Activated T-helper 1 cell treated with anti-CD3 and anti-CD28 coated beads, Interleukin-2, amount 50 U/mL, for 16 hours (primary cell): ENCODE results near the gene EEF1E1.

ENCODE experiments used
- DNase-seq, 2 donors: peaks; one replicate each; pipeline ENCODE4 v3.0.0-alpha.2; 2020; ENCODE audit warnings: low read depth in 1 of 2, low spot score in 1 of 2

The EEF1E1 gene

GRCh38 chr6:8088886-8089285, 13.5 kb downstream of the EEF1E1 start:
- DNase-seq = no peak

DNA sequence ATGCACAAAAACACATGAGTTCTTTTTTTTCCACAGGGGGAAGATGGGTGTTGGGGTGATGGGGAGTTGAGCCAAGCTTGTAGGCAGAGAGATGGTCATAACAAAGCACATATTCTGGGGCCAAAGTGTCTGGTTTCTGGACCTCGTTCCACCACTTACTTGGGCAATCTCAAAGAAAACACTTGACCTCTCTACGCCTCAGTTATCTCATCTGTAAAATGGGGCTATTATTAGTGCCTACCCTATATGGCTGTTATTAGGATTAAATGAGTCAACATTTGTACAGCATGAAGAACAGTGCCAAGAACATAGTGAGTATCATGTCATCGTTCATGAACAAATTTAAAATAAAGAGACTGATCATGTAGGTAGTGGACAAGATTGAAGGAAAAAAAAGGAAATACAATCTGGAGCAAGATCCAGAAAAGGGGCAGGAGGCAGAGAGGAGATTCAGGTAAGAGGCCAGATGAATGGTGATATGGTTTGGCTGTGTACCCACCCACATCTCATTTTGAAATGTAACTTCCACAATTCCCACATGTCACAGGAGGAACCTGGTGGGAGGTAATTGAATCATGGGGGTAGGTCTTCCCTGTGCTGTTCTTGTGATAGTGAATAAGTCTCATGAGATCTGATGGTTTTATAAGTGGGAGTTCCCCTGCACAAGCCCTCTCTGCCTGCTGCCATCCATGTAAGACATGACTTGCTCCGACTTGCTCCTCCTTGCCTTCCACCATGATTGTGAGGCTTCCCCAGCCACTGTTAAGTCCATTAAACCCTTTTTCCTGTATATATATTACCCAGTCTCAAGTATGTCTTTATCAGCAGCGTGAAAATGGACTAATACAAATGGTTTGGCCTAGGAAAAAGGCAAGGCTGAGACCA, 14.2 kb downstream of the EEF1E1 start:
- no peak for DNase-seq

DNA sequence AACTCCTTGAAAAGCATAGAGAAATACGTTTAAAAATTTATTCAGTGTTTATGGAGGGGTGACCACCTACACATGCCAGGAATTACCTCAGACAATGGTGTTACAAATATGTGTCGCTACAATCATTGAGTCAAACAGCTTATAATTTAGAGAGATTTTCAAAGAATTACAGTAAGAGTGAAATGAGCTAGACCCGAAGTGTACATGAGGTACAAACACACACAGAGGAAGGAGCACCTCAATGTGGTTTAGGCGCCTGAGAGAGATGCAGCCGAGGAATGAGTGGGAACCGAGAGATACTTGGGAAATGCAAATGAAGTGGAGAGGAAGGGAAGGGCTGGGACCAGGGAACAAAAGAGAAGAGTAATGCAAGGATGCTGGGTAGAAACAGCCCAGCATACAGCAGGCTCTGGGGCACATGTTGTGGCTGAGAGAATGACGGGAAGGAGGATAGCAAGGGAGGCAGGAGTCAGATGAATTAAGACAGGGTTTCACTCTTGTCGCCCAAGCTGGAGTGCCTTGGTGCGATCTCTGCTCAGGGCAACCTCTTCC, 15.5 kb downstream of the EEF1E1 start:
- no peak for DNase-seq

GRCh38 chr6:8085053-8085511, 17.3 kb downstream of the EEF1E1 start:
- no peak for DNase-seq

DNA sequence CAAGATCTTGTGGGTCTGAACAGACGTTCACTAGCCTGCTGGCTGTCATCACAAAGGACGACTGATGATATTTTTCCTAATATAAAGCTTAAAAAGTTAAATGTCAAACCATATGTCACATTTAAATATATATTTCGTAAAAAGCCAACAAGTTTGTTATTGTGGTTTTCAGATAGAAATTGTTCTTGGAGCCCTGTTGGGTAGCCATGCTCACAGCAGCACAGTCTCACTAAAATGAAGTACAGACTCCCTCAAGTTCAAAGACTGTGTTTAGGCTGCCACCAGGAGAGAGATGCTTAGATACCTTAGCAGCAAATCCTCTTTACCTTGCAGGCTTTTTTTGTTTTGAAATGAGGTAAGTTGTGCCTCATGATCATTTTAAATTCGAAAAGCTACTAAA, 17.8 kb downstream of the EEF1E1 start:
- DNase-seq = no peak

DNA sequence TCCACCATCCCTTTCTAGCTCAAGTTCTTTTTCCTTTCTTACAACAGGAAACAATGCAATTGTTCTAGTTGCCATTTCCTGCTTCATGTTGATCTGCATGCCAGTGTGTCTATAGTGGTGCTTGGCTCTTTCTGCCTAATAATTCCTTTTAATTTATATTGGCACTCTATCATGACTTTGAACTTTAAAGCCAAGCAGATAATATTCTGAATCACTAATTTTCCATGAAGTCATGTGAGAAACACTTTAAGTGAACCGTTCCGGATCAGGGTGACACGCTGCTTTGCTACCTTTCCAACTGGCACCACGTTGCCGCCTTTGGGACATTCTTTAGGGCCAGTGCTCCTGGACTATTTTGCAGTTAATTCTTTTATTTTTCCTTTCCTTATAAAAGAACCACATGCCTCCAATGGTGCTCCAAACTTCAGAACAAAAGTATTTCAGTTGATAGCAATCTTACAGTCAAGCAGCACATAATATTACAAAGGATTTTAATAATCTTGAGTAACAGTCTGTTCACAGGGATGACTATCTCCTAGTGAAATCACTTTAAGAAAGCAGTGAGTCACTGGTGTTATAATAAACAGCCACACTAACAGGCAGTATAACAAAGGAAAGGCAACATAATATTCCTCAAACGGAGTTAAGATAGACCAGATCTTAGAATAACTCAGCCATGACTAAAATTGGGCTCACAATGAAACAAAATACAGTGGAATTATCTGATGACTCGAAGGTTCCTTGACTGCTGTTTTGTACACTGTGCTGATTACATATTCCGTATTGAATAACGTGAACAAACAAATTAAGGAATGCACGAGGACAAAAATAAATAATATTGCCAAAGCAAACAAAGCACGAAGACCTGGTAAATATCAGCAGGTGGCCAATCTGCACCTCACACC, 19.1 kb downstream of the EEF1E1 start:
- DNase-seq = no peak

DNA sequence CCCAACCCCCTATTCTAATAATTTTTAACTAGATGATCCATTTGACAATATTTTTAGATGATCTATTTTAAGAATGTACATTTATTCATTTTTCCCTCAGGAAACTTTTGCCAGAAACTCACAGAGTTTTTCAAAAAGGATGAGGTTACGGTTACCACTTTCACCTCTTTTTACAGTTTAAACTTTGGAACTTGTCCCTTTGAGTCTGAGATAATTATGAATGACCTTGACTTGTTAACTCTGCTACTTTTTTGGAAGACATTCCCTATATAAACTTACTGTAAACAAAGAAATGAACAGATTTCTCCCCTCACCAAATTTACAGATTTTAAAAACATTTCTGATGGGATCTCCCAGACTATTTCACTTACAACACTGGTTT, 19.8 kb downstream of the EEF1E1 start:
- no peak for DNase-seq

- no peak for DNase-seq
Measured at GRCh38 chr6:8080362-8081151, 21.8 kb downstream of the EEF1E1 start.

- DNase-seq = no peak
Measured at GRCh38 chr6:8079126-8079525, 23.2 kb downstream of the EEF1E1 start.

DNA sequence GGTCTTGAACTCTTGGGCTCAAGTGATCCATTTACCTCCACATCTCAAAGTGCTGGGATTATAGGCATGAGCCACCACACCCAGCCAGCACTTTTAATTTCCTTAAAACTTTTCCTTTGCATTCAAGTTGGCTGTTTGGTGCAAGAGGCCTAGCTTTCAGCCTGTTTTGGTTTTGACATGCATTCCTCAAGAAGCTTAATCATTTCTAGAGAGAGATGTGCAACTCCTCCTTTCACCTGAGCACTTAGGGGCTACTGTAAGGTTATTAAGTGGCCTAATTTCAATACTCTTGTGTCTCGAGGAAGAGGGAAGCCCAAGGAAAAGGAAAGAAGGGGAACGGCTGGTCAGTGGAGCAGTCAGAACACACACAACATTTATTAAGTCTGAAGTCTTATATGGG, 24.4 kb downstream of the EEF1E1 start:
- DNase-seq = no peak

- DNase-seq = no peak
Measured at GRCh38 chr6:8075704-8076103, 26.6 kb downstream of the EEF1E1 start.

DNA sequence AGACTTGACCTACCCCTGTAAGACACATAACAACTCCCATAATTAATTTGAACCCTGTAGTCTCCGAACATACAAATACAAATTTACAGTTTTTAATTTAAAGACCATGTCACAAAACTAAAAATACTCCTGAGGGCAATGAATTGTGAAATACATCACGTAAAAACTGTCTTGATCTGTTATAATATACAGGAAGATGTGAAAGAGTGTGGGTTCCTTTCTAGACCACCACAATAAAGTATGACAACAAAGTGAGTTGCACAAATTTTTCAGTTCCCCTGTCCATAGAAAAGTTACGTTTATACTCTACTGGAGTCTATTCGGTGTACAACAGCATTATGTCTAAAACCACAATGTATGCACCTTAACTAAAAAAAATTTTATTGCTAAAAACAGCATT, 27.2 kb downstream of the EEF1E1 start:
- DNase-seq = no peak

DNA sequence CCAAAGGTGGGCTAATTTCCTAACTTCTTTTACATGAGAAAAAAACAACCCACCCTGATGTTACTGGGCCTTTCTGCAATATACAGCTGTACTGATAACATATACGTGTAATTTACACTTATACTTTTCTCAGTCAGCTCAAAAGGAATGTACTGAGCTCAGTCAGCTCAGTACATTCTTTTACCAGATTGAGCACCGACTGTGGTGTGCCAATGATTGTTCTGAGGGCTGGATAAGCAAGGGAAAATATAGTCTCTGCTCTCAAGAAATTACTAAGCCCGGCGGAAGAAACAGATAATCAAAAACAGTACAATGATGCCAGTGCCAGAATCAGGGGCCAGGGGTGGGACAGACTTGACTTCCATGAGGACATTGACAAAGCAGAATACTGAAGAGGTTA, 28.1 kb downstream of the EEF1E1 start:
- DNase-seq = no peak

DNA sequence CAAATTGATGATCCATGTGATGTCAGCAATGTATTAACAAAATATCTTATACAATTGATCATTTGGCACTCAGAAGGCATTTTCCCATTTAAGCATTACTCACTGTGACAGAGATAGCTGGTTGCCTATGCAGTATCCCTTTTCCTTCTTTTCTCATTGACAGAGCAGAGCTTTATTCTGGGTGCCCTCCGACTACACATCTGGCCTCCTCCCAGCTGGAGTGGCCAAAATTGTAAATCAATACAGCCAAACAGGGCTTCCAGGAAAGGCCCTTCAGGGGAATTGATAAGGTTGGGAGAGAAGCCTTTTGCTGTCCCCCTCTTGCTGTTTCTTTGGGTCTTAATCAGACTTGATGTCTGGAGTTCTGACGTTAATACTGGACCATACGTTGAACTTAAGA, 28.6 kb downstream of the EEF1E1 start:
- DNase-seq = no peak

GRCh38 chr6:8070718-8071117, 31.6 kb downstream of the EEF1E1 start:
- no peak for DNase-seq

GRCh38 chr6:8069631-8070284, 32.6 kb downstream of the EEF1E1 start:
- no peak for DNase-seq

- DNase-seq = no peak
Measured at GRCh38 chr6:8069151-8069550, 33.2 kb downstream of the EEF1E1 start.

GRCh38 chr6:8066108-8066507, 36.2 kb downstream of the EEF1E1 start:
- no peak for DNase-seq

DNA sequence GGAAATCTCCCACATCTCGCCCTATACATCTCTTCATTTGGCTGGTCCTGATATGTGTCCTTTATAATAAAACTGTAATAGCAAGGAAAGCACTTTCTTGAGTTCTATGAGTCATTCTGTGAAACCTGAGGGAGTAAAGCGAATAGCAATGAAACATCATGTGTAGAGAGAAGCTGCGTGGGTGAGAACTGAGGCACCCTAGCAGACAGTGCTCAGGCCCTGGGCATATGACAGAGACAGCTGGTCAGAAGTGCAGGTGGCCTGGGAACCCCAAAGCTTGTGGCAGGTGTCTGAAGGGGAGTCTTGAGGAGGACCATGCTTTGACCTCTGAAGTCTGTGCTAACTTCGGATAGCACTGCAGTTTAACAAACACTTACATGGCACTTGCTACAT, 36.8 kb downstream of the EEF1E1 start:
- DNase-seq = peak in 1 of 2 donors; percentile 5
